T-helper 9 cell (primary cell): ENCODE results near the gene APLP1.
"Not testable (repeated sequence)": the region's sequence is repeated elsewhere in the genome, so short reads cannot be mapped to it uniquely, and the experiment has no call there.

ENCODE experiments used
- DNase-seq: peaks from one replicate; pipeline ENCODE4 v3.0.0-alpha.2; 2020

Gene APLP1

GRCh38 chr19:35908010-35908441, 39.7 kb downstream of the APLP1 start, which contains the start of gene TYROBP:
TYROBP (minus strand) TSS chr19:35908295; CDS start chr19:35908228, 67 bp downstream.
- no peak for DNase-seq

GRCh38 chr19:35908973-35909683, 40.8 kb downstream of the APLP1 start:
- no peak for DNase-seq

GRCh38 chr19:35909684-35910035, 41.3 kb downstream of the APLP1 start:
- DNase-seq, result no peak

GRCh38 chr19:35910355-35910754, 42.0 kb downstream of the APLP1 start:
- DNase-seq, result not testable (repeated sequence)

DNA sequence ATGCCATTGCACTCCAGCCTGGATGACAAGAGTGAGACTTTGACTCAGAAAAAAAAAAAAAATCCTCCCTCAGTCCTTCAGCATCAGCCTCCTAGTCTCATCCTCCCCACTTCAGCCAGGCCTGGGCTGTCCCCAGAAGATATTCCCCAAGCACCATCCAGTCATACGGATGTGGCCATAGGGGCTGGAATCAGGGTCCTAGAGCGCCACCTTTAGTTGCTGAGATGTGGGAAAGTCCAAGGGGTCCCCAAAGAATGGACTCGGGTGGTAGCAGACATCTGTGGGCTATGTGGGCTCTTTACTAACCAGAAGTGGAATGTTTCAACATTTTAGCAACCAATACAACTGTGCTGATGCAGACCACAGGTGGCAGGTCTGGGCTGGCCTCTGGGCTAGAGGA, 42.8 kb downstream of the APLP1 start:
- DNase-seq, result no peak

- no peak for DNase-seq
These were observed 43.4 kb downstream of the APLP1 start for GRCh38 chr19:35911790-35912189.

- no peak for DNase-seq
These were observed 45.2 kb downstream of the APLP1 start for GRCh38 chr19:35913589-35913988.

- no peak for DNase-seq
These were observed 47.1 kb downstream of the APLP1 start for GRCh38 chr19:35915443-35915842.

DNA sequence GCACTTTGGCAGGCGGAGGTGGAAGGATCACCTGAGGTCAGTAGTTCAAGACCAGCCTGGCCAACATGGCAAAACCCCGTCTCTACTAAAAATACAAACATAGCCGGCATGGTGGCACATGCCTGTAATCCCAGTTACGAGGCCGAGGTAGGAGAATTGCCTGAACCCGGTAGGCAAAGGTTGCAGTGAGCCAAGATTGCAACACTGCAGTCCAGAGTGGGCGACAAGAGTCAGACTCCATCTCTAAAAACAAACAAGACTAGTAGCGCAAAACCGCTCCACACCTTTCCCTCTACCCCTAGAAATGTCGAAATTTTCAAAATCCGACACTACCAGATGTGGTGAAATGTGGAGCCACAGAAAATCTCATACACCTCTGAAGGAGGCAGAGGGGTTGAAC, 50.9 kb downstream of the APLP1 start:
- no peak for DNase-seq

- no peak for DNase-seq
These were observed 52.6 kb downstream of the APLP1 start for GRCh38 chr19:35921012-35921411.

DNA sequence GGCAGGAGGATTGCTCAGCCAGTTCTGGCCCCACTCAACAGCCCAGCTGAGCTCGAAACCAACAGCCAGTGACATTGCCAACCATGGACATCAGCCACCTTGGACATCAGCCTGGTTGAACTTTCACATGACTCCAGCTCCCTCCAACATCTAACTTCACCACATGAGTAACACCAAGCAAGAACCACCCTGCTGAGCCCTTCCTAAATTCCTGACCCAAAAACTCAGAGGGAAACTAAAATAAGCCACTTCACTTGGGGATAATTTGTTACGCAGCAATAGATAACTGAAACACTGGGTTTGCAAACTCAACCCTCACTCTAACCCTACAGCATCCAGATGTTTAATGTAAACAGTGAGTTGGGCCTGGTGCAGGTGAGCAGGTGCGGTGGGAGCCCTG, 57.1 kb downstream of the APLP1 start:
- DNase-seq, result no peak

DNA sequence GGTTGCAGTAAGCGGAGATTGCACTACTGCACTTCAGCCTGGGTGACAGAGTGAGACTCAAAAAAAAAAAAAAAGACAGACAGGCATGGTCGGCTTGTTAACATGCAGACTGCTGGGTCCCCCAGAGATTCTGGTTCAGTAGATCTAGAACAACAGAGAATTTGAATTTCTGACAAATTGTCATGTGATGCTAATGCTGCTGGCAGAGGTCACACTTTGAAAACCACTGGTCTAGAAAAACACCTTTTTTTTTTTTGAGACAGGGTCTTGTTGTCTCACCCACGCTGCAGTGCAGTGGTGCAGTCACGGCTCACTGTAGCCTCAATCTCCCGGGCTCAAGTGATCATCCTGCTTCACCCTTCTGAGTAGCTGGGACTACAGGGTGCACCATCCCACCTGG, 60.1 kb downstream of the APLP1 start:
- no peak for DNase-seq
